ENCODE results near the gene SORCS1. TPM values are rescaled to one million over a fixed set of nuclear protein-coding genes. Genes with fewer than 3 reads are reported as not detected.

Gene SORCS1
- total RNA-seq, 2 donors from 2014 or later, result 0.23 to 14.4 TPM

- no peaks in the 10 kb centered on the region for H3K27me3 ChIP-seq (replicated peaks; ENCODE audit: insufficient read depth)
- no peak for TF ChIP-seq POLR2A (IDR thresholded peaks at IDR 0.05)
- DNase-seq (ENCODE audit: low spot score), result no peak
- 62% methylated on average over 5 of the region's 5 CpGs for WGBS
- no peak overlapping the region for H3K4me3 ChIP-seq
- no peaks in the 10 kb centered on the region for H3K9me3 ChIP-seq
- no peak overlapping the region for H3K27ac ChIP-seq
- H3K4me1 ChIP-seq (replicated peaks), result no peaks in the 10 kb centered on the region
- H3K36me3 ChIP-seq, result no peaks in the 10 kb centered on the region
- intact Hi-C loops (cut with DNase I), result no loop called here
Measured at GRCh38 chr10:107126512-107127065, 37.9 kb downstream of the SORCS1 start.

- no peaks in the 10 kb centered on the region for H3K4me1 ChIP-seq (replicated peaks)
- no peak overlapping the region for H3K27ac ChIP-seq
- H3K36me3 ChIP-seq, result no peaks in the 10 kb centered on the region
- no peaks in the 10 kb centered on the region for H3K9me3 ChIP-seq
- no peak for DNase-seq (ENCODE audit: low spot score)
- no peak overlapping the region for H3K4me3 ChIP-seq
- WGBS, result 69% methylated on average over 2 of the region's 2 CpGs
- TF ChIP-seq POLR2AphosphoS5 (IDR thresholded peaks at IDR 0.05) (no peak), POLR2A (IDR thresholded peaks at IDR 0.05) (no peak)
- TF ChIP-seq, protein P1, sequence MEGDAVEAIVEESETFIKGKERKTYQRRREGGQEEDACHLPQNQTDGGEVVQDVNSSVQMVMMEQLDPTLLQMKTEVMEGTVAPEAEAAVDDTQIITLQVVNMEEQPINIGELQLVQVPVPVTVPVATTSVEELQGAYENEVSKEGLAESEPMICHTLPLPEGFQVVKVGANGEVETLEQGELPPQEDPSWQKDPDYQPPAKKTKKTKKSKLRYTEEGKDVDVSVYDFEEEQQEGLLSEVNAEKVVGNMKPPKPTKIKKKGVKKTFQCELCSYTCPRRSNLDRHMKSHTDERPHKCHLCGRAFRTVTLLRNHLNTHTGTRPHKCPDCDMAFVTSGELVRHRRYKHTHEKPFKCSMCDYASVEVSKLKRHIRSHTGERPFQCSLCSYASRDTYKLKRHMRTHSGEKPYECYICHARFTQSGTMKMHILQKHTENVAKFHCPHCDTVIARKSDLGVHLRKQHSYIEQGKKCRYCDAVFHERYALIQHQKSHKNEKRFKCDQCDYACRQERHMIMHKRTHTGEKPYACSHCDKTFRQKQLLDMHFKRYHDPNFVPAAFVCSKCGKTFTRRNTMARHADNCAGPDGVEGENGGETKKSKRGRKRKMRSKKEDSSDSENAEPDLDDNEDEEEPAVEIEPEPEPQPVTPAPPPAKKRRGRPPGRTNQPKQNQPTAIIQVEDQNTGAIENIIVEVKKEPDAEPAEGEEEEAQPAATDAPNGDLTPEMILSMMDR (IDR thresholded peaks at IDR 0.05), result no peak
- intact Hi-C loops (cut with DNase I), result no loop called here
- no peaks in the 10 kb centered on the region for H3K27me3 ChIP-seq (replicated peaks; ENCODE audit: insufficient read depth)
Measured at GRCh38 chr10:107122703-107123102, 41.8 kb downstream of the SORCS1 start.

GRCh38 chr10:107118866-107119265, 45.6 kb downstream of the SORCS1 start:
- Histone ChIP-seq H3K4me3 (no peak overlapping the region), H3K9me3 (no peaks in the 10 kb centered on the region), H3K27me3 (replicated peaks; ENCODE audit: insufficient read depth) (no peaks in the 10 kb centered on the region), H3K4me1 (replicated peaks) (no peaks in the 10 kb centered on the region), H3K27ac (no peak overlapping the region), H3K36me3 (no peaks in the 10 kb centered on the region)
- intact Hi-C loops (cut with DNase I), result no loop called here
- DNase-seq (ENCODE audit: low spot score), result no peak
- no peak for TF ChIP-seq POLR2A (IDR thresholded peaks at IDR 0.05)
- TF ChIP-seq, protein P1 (IDR thresholded peaks at IDR 0.05), result no peak
- no peak for TF ChIP-seq POLR2AphosphoS5 (IDR thresholded peaks at IDR 0.05)

DNA sequence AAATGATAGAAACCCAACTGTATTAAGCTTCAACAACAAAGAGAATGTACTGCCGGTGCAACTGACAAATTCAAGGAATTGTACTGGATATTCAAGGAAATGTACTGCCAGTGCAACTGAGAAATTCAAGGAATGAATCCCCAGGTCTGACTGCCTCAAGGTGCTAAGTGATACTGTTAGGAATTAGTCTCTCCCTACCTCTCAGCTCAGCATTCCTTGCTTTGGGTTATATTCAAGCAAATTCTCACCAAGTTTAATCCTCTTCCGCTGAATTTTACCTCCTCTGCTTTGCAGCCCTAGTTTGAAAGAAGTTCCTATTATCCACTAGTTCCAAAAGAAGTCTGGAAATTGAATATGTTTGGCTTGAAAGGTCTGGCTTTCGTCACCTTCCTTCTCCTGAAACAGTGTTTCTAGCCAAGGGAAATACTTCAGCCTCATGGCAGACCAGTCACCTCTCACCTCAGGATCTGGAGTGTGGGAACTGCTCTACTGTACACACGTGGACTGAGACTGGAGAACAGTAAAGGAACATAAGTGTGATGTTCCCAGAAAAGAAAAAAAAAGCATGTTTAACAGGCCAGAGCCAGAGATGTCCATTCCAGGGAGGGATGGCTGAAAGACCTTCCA, 60.4 kb downstream of the SORCS1 start:
- Histone ChIP-seq H3K9me3 (no peaks in the 10 kb centered on the region), H3K27me3 (replicated peaks; ENCODE audit: insufficient read depth) (no peaks in the 10 kb centered on the region), H3K27ac (no peak overlapping the region), H3K36me3 (no peaks in the 10 kb centered on the region), H3K4me1 (replicated peaks) (no peaks in the 10 kb centered on the region), H3K4me3 (no peak overlapping the region)
- WGBS, result 75% methylated on average over 4 of the region's 4 CpGs
- intact Hi-C loops (cut with DNase I), result no loop called here
- TF ChIP-seq POLR2AphosphoS5 (IDR thresholded peaks at IDR 0.05), result no peak
- TF ChIP-seq, protein P1 (IDR thresholded peaks at IDR 0.05), result no peak
- TF ChIP-seq POLR2A (IDR thresholded peaks at IDR 0.05), result no peak
- no peak for DNase-seq (ENCODE audit: low spot score)

DNA sequence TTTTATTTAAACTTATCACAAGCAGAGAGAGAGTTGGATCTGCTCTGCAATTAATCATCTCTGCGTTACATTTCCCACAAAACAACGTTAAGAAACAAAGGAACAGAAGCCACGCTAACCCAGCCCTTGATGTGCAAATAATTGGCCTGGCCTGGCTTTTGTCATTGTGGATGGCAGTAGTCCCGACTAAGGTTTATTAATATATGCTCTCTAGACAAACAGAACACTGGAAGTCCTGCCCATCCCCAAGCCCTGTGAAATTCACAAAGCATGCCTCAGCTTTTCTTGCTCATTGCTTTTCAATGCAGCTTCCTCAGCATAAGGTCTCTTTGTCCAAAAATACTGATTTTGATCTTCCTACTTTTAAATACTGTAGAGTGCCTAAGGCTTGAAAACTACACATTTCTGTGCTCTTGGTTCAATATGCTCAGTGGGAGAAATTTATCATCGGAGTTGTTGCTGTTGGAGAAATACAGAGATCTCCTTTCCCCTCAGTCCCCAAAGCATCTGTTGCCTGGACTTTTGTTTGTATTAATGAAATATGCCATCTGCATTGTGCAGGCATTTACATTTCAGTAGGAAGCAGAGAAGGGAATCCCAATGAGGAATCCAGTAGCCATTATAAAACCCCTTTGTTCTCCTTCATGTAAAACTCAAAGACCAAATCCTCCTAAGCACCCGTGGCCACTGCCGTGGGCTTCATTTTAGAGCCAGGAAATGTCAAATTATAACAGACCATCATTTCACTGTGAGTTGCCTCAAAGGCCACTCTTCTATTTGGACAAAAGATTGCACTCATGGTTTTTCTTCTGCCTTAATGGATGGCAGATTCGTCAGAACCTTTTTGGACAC, 61.1 kb downstream of the SORCS1 start:
- H3K27me3 ChIP-seq (replicated peaks; ENCODE audit: insufficient read depth), result no peaks in the 10 kb centered on the region
- intact Hi-C loops (cut with DNase I), result no loop called here
- H3K4me3 ChIP-seq, result no peak overlapping the region
- no peak for DNase-seq (ENCODE audit: low spot score)
- no peaks in the 10 kb centered on the region for H3K36me3 ChIP-seq
- 21% methylated on average over 8 of the region's 8 CpGs for WGBS
- TF ChIP-seq POLR2A (IDR thresholded peaks at IDR 0.05) (no peak), POLR2AphosphoS5 (IDR thresholded peaks at IDR 0.05) (no peak)
- TF ChIP-seq, protein P1 (IDR thresholded peaks at IDR 0.05), result no peak
- no peaks in the 10 kb centered on the region for H3K4me1 ChIP-seq (replicated peaks)
- H3K27ac ChIP-seq, result no peak overlapping the region
- H3K9me3 ChIP-seq, result no peaks in the 10 kb centered on the region

Data from prostate gland (tissue), 2 donors.